A549 (cell line): ENCODE results near the gene ANKRD27. TPM values are rescaled to one million over a fixed set of nuclear protein-coding genes. Genes with fewer than 3 reads are reported as not detected.
"Not testable (repeated sequence)": the region's sequence is repeated elsewhere in the genome, so short reads cannot be mapped to it uniquely, and the experiment has no call there.

Source experiments
- ATAC-seq, 2 experiments: fragments of 200-7000 bp in 1 of 2; fragments of >200 bp in 1 of 2; cut with Nextera tagmentation in 1 of 2; cut with Tn5 transposase in 1 of 2; 3 replicates each; pipeline versions ENCODE4 v1.8.0 to v1.9.1; 2018 to 2020; ENCODE audit warnings: mild to moderate bottlenecking in 1 of 2, moderate library complexity in 1 of 2
- CTCF ChIA-PET: fragments of 300-600 bp; sonication (Branson Sonifier 250); formaldehyde crosslinking; extraction: SDS; loops from one replicate; lab custom pipeline; 2021; ENCODE audit warnings: antibody characterized with exemption, inconsistent platforms; lab: Yijun Ruan, JAX
- POLR2A ChIA-PET: fragments of 350-600 bp; formaldehyde crosslinking; extraction: SDS; loops from one replicate; lab custom pipeline; 2021; ENCODE audit warnings: antibody characterized with exemption, inconsistent platforms; lab: Yijun Ruan, JAX
- DNase-seq, 2 experiments: peaks; one replicate each; pipeline versions ENCODE4 v3.0.0 to v3.0.0-alpha.2; 2011 to 2016; ENCODE audit warnings: low read depth in 1 of 2, low spot score in 1 of 2
- FAIRE-seq: peaks from 2 replicates; lab custom pipeline; 2011; peaks lifted over from hg19 to GRCh38; lab: Jason Lieb, UNC
- H3K27ac ChIP-seq, 2 experiments: fragments of >200 bp; sonication (Bioruptor Twin); formaldehyde crosslinking; 3 replicates each; pipeline ENCODE4 v1.5.1; 2016 to 2017
- H3K4me1 ChIP-seq: fragments of >200 bp; sonication (Bioruptor Twin); formaldehyde crosslinking; 3 replicates; pipeline ENCODE4 v1.6.1; 2016
- H3K4me2 ChIP-seq: fragments of >200 bp; sonication (Bioruptor Twin); formaldehyde crosslinking; 3 replicates; pipeline ENCODE4 v1.6.1; 2016
- H3K4me3 ChIP-seq: fragments of >200 bp; sonication (Bioruptor Twin); formaldehyde crosslinking; 3 replicates; pipeline ENCODE4 v1.5.1; 2016
- H3K9me3 ChIP-seq: fragments of >200 bp; sonication (Bioruptor Twin); formaldehyde crosslinking; 3 replicates; pipeline ENCODE4 v1.6.1; 2016
- CBX8 ChIP-seq: fragments of 200-600 bp; sonication (generic); IDR thresholded peaks from 2 replicates; pipeline ENCODE4 v1.6.1; 2016
- EHF ChIP-seq: fragments of 250-450 bp; sonication (Bioruptor Pico); IDR thresholded peaks from 2 replicates; pipeline ENCODE4 v1.5.0; 2020; ENCODE audit warnings: mild to moderate bottlenecking
- ESRRA ChIP-seq: fragments of 150-350 bp; IDR thresholded peaks from 2 replicates; pipeline ENCODE4 v1.6.1; 2014; ENCODE audit warnings: mild to moderate bottlenecking, low read length, borderline replicate concordance
- FOSL2 ChIP-seq, 2 experiments: fragments of 450-650 bp in 1 of 2; fragments of >200 bp in 1 of 2; sonication (Bioruptor Twin) in 1 of 2; formaldehyde crosslinking; IDR thresholded peaks; 2 replicates each; pipeline versions ENCODE4 v1.5.0 to v1.6.1; 2016 to 2020; ENCODE audit warnings: mild to moderate bottlenecking in 1 of 2, moderate library complexity in 1 of 2
- HEYL ChIP-seq: fragments of 250-450 bp; sonication (Bioruptor Pico); IDR thresholded peaks from 2 replicates; pipeline ENCODE4 v1.8.0; 2021; ENCODE audit warnings: mild to moderate bottlenecking, moderate library complexity
- HOXB13 ChIP-seq: fragments of 250-450 bp; sonication (Bioruptor Pico); IDR thresholded peaks from 2 replicates; pipeline ENCODE4 v1.5.0; 2020; ENCODE audit warnings: low read depth, mild to moderate bottlenecking, moderate library complexity
- JUNB ChIP-seq: fragments of >200 bp; sonication (Bioruptor Twin); formaldehyde crosslinking; IDR thresholded peaks from 2 replicates; pipeline ENCODE4 v1.6.1; 2016
- MAFK ChIP-seq: fragments of 450-650 bp; IDR thresholded peaks from 2 replicates; pipeline ENCODE4 v1.6.1; 2014; ENCODE audit not compliant: partially characterized antibody
- NPAS2 ChIP-seq: fragments of 250-450 bp; sonication (Bioruptor Pico); IDR thresholded peaks from 2 replicates; pipeline ENCODE4 v1.8.0; 2022; ENCODE audit warnings: mild to moderate bottlenecking, moderate library complexity, borderline replicate concordance
- POLR2A ChIP-seq: IDR thresholded peaks from 2 replicates; pipeline ENCODE4 v1.6.1; 2012; ENCODE audit warnings: mild to moderate bottlenecking, low read length
- TFCP2L1 ChIP-seq: fragments of 250-450 bp; sonication (Bioruptor Pico); IDR thresholded peaks from 2 replicates; pipeline ENCODE4 v1.5.0; 2021; ENCODE audit warnings: mild to moderate bottlenecking
- USF2 ChIP-seq: fragments of 450-650 bp; IDR thresholded peaks from 2 replicates; pipeline ENCODE4 v1.6.1; 2014; ENCODE audit warnings: antibody characterized with exemption
- ZFP36 ChIP-seq: fragments of 450-650 bp; IDR thresholded peaks from 2 replicates; pipeline ENCODE4 v1.6.1; 2014; ENCODE audit warnings: borderline replicate concordance; ENCODE audit not compliant: partially characterized antibody
- WGBS: methylation state at CpG from one replicate; pipeline ENCODE4 v1.1.6; 2017; ENCODE audit errors: missing lambda C conversion rate; 5-methylcytosine and 5-hydroxymethylcytosine counted together
- polyA plus RNA-seq, 4 experiments: library from polyadenylated mRNA; depleted of rRNA in 3 of 4; stranded (reverse); fragments of >200 nt; fragmentation: RNase III in 1 of 4; extraction: RNeasy Plus Mini Kit Qiagen cat#74134 plus additional on column Dnase treatment in 1 of 4; gene quantifications; 2 replicates in 3 of 4; 3 replicates in 1 of 4; pipeline ENCODE4 v1.2.3, GENCODE V29; 2011 to 2017

Gene ANKRD27
- polyA plus RNA-seq, 2 of the 4 experiments (the other 2 are of a cell fraction): 23.1 to 60.8 TPM

- ATAC-seq (no peak), DNase-seq (no peak), FAIRE-seq (no peak)
- ChIA-PET POLR2A (no interaction called here), CTCF (interaction anchor here (1.7 kb wide), 1 partner anchor 11 kb away, joined by 5 read pairs; no protein-coding TSS in a partner anchor)
- Histone ChIP-seq H3K4me2 (no peak overlapping the region), H3K27ac (no peak overlapping the region), H3K9me3 (peaks cover 30% of the 10 kb centered on the region), H3K4me1 (no peaks in the 10 kb centered on the region), H3K4me3 (no peak overlapping the region)
- WGBS: 83% methylated on average over 5 of the region's 5 CpGs
- TF ChIP-seq EHF (CRISPR knock-in tag): no peak
- no peak for TF ChIP-seq HOXB13 (CRISPR knock-in tag)
- TF ChIP-seq TFCP2L1 (CRISPR knock-in tag): no peak
- TF ChIP-seq ESRRA: no peak
- TF ChIP-seq HEYL (CRISPR knock-in tag): no peak
- TF ChIP-seq CBX8: no peak
- TF ChIP-seq FOSL2 (IDR thresholded peaks at IDR 0.05): no peak
- TF ChIP-seq FOSL2 (CRISPR knock-in tag; IDR thresholded peaks at IDR 0.05): no peak
- no peak for TF ChIP-seq JUNB
- no peak for TF ChIP-seq POLR2A
- no peak for TF ChIP-seq ZFP36
- TF ChIP-seq USF2: no peak
- no peak for TF ChIP-seq NPAS2 (CRISPR knock-in tag)
Measured at GRCh38 chr19:32702010-32702409, 27.0 kb upstream of the ANKRD27 start.

GRCh38 chr19:32700129-32700528, 25.1 kb upstream of the ANKRD27 start:
- TF ChIP-seq MAFK: peak; percentile 95
- not testable (repeated sequence) for FAIRE-seq, ATAC-seq, H3K27ac ChIP-seq, H3K4me2 ChIP-seq, DNase-seq, H3K4me1 ChIP-seq, H3K4me3 ChIP-seq
- H3K9me3 ChIP-seq: peaks cover 27% of the 10 kb centered on the region
- WGBS: 82% methylated on average over 7 of the region's 7 CpGs
- ChIA-PET POLR2A (interaction anchor here (1.7 kb wide), 1 partner anchor 9 kb away, joined by 11 read pairs; the partner anchor contains the start of gene NUDT19), CTCF (interaction anchor here (0.6 to 4.0 kb wide), 7 partner anchors 8 to 276 kb away, joined by 3 to 13 read pairs (median 3); partner anchors contain the start of genes NUDT19 and RGS9BP)

GRCh38 chr19:32696771-32697170, 21.8 kb upstream of the ANKRD27 start:
- WGBS: 89% methylated on average over 3 of the region's 3 CpGs
- H3K4me1 ChIP-seq: peaks cover 21% of the 10 kb centered on the region
- DNase-seq, ATAC-seq, H3K9me3 ChIP-seq, FAIRE-seq, H3K27ac ChIP-seq, H3K4me3 ChIP-seq, H3K4me2 ChIP-seq, POLR2A ChIA-PET: not testable (repeated sequence)
- CTCF ChIA-PET: interaction anchor here (1.1 to 1.6 kb wide), 2 partner anchors 9 to 20 kb away, joined by 3 to 5 read pairs; no protein-coding TSS in a partner anchor

DNA sequence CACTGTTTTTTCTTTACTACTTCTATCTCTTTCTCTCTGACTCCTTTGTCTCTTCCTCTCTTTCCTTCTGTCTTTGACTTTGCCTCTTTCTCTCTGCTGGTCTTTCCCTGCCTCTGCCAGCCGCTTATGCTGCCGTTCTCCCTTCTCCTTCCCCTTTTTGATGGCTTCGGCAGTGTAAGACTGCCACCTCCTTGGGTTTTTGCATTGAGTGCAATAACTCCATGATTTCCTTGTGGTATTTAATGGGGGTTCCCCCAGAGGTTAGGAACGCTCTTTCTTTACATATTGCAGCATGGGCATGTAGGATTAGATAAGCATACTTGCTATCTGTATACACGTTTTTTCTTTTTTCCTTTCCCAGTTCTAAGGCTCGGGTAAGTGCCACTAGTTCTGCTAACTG, 20.5 kb upstream of the ANKRD27 start:
- H3K9me3 ChIP-seq, CTCF ChIA-PET, H3K4me3 ChIP-seq, DNase-seq, FAIRE-seq, H3K4me2 ChIP-seq, H3K27ac ChIP-seq, POLR2A ChIA-PET, ATAC-seq: not testable (repeated sequence)
- H3K4me1 ChIP-seq: peaks cover 29% of the 10 kb centered on the region
- WGBS: 74% methylated on average over 6 of the region's 6 CpGs

DNA sequence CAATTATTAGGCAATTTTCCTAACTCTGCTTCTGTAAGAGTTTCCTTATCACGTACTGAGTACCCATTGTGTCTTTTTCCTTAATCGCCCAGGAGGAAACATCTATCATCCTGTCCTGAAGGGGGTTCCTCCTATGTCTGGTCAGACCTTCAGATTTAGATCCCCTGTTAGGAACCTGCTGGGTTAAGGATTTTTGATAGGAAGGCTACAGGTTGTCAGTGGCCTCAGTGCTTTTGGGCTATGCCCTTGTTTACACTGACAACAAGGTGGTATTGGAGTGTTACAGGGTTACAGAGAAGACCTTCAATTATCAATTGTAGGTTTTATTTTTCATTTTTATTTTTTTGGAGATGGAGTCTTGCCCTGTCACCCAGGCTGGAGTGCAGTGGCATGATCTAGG, 19.9 kb upstream of the ANKRD27 start:
- DNase-seq, H3K9me3 ChIP-seq, CTCF ChIA-PET, POLR2A ChIA-PET, H3K4me3 ChIP-seq, FAIRE-seq, H3K27ac ChIP-seq, ATAC-seq: not testable (repeated sequence)
- peak overlapping the region; percentile 78 for H3K4me2 ChIP-seq
- peaks cover 34% of the 10 kb centered on the region for H3K4me1 ChIP-seq
- 86% methylated on average over 2 of the region's 2 CpGs for WGBS

DNA sequence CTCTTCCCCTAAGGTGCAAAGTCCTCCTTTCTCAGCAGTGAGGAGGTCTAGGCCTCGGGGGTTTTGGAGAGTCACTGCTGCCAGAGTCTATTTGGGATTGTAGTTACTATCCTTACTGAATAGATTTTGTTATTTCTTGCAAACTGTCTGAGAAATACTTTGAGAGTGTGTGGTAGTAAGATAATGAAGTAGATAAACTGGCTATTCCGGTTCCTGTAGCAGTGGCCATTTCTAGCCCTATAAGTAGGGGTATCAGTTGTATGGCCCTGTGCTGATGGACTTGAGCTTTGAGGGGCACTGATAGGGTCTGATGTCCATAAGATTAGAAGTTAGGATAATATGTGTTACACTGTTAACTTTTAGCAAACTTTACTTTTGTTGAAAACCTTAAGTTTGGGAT, 19.3 kb upstream of the ANKRD27 start:
- DNase-seq, H3K27ac ChIP-seq, ATAC-seq, POLR2A ChIA-PET, H3K4me3 ChIP-seq, FAIRE-seq, H3K9me3 ChIP-seq: not testable (repeated sequence)
- Histone ChIP-seq H3K4me1 (peaks cover 34% of the 10 kb centered on the region), H3K4me2 (peak overlapping the region; percentile 78)
- 76% methylated on average over 2 of the region's 2 CpGs for WGBS
- CTCF ChIA-PET: interaction anchor here (0.6 to 1.2 kb wide), 2 partner anchors 17 to 375 kb away, joined by 3 read pairs; no protein-coding TSS in a partner anchor
